SK-N-MC (cell line): Measurements from ENCODE around the gene DMRTB1.

Source experiments
- EZH2 ChIP-seq: fragments of 200-600 bp; sonication (generic); IDR thresholded peaks from one replicate; pipeline ENCODE4 v1.6.1; 2017; ENCODE audit warnings: antibody characterized with exemption
- POLR2AphosphoS5 ChIP-seq: IDR thresholded peaks from 2 replicates; pipeline ENCODE4 v1.6.1; 2012; ENCODE audit warnings: mild to moderate bottlenecking, low read depth, low read length, borderline replicate concordance

GRCh38 chr1:53447413-53447812 is 11.8 kb upstream of the DMRTB1 start:
- TF ChIP-seq EZH2 (no peak), POLR2AphosphoS5 (no peak)
